HG02970 (cell line): ENCODE measurements around the gene KCNQ1.
"Not testable (repeated sequence)": the region's sequence is repeated elsewhere in the genome, so short reads cannot be mapped to it uniquely, and the experiment has no call there.

Source experiments
- ATAC-seq: cut with Tn5 transposase; IDR thresholded peaks from one replicate; pipeline ENCODE4 v1.9.1; 2021; ENCODE audit warnings: mild to moderate bottlenecking, moderate library complexity, moderate number of reproducible peaks; ENCODE audit not compliant: unreplicated experiment, low FRiP score

KCNQ1 gene

DNA sequence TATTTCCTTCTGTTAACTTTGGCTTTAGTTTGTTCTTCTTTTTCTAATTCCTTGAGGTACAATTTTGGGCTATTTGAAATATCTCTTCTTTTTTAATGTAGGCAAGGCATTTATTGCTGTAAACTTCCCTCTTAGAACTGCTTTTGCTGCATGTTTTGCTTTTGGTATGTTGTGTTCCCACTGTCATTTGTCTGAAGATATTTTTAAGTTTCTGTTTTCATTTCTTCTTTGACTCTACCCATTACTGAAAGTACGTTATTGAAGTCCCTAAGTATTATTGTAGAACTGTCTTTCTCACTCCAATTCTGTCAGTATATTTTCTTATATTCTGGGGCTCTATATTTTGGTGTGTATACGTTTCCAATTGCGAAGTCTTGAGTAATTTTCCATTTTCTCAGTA is 177.1 kb downstream of the KCNQ1 start:
- no peak for ATAC-seq

GRCh38 chr11:2625183-2625582 is 180.4 kb downstream of the KCNQ1 start:
- ATAC-seq, result no peak

DNA sequence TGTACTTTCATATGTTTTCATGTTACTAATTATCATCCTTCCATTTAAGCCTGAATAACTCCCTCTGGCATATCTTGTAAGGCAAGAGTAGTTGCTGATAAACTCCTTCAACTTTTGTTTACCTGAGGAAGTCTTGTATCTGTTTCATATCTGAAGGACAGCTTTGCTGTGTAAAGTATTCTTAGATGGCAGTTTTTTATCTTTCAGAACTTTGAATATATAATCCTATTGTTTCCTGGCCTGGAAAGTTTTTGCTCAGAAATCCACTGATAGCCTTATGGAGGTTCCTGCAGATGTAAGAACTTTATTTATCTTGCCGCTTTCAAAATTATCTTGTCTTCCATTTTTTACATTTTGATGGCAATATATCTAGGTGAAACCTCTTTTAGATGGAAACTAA is 185.9 kb downstream of the KCNQ1 start:
- no peak for ATAC-seq

DNA sequence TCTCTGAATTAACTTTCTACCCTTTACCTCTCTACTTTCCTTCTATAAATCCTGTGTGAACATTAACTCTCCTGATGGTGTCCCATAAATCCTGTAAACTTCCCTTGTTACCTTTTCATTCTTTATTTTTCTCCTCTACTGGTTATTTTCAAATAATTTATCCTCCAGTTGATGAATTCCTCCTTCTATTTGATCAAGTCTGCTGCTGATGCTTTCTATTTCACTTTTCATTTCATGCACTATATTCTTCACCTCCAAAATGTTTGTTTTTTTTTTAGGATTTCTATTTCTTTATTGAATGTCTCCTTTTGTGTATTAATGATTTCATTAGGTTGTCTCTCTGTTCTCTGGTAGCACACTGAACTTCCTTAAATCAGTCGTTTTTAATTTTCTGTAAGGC is 186.4 kb downstream of the KCNQ1 start:
- no peak for ATAC-seq

- not testable (repeated sequence) for ATAC-seq
These were observed 195.0 kb downstream of the KCNQ1 start for GRCh38 chr11:2639763-2640162.

- no peak for ATAC-seq
These were observed 196.8 kb downstream of the KCNQ1 start for GRCh38 chr11:2641623-2642022.

DNA sequence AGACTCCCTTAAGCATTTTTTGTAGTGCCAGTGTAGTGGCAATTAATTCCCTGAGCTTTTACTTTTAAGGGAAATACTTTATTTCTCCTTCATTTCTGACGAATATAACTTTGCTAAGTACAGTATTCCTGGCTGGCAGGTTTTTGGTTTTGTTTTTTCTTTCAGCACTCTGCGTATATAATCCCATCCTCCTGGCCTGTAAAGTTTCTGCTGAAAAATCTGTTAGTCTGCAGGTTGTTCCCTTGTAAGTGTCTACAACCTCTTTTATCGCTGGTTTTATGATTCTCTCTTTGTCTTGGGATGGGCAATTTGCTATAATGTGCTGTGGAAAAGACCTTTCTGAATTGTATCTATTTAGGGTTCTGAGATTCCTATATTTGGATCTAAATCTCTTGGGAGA is 198.9 kb downstream of the KCNQ1 start:
- ATAC-seq, result no peak

- no peak for ATAC-seq
These were observed 200.3 kb downstream of the KCNQ1 start for GRCh38 chr11:2644844-2645778.

DNA sequence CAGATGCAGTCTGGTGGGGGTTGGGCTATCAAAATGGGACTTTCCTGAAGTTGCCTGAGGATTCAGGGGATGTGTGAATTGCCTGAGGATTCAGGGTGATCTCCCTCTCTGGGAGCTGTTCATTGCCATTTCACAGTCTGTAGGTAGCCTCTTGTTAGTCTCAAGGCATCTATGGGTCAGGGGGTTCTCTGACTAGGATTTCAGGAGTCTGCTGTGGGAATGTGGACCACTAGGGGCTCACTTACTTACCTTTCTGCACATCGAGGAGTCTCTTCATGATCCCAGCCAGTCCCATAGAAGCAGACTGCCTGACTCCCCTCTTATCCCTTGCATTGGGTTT is 200.9 kb downstream of the KCNQ1 start:
- no peak for ATAC-seq

GRCh38 chr11:2647167-2647566 is 202.4 kb downstream of the KCNQ1 start:
- no peak for ATAC-seq

DNA sequence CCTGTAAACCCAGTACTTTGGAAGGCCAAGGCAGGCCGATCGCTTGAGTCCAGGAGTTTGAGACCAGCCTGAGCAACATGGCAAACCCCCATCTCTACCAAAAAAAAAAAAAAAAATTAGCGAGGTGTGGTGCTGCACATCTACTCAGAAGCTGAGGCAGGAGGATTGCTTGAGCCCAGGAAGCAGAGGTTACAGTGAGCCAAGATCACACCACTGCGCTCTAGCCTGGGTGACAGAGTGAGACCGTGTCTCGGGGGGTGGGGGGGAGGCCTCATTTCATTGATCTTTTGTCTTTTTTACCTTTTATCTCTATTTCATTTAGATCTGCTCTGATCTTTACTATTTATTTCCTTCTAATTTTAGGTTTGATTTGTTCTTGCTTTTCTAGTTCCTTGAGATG is 203.1 kb downstream of the KCNQ1 start:
- no peak for ATAC-seq

- no peak for ATAC-seq
These were observed 204.6 kb downstream of the KCNQ1 start for GRCh38 chr11:2649400-2649799.

DNA sequence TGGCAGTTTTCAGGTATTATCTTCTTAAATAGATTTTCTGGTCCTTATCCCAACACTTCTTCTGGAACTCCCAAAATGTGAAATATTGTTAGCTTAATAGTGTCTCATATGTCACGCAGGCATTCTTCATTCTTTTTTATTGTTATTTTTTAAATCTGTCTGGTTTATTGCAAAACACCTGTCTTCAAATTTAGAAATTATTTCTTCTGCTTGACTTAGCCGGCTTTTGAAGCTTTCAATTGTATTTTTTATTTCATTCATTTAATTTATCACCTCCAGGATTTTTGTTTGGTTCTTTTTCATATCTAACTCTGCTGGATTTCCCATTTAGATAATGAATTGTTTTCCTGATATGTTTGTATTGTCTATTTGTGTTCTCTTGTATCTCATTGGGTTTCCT is 205.0 kb downstream of the KCNQ1 start:
- ATAC-seq, result no peak

DNA sequence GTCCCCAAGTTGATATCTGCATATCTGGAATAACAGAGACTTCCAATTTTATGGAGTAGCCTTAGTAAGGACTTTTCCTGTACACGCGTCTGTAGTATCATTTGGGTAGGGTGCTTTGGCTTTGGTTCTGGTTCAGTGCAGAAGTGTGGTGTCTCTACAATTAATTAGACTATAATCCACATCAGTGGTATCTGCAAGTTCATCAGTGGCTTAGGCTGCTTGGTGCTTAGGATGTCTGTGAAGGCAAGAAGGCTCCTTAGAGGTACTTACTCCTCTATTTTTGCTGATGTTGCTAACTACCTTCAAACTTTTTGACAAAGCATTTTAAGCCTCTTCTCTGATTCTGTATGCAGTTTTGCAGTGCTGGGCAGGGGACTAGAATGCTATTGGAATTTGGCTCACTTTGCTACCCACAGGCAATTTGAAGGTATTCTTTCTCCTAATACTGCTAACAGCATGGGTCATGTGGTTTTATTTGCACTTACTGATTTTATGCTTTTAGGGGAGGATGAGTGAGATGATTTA is 205.6 kb downstream of the KCNQ1 start:
- ATAC-seq, result no peak

GRCh38 chr11:2651054-2651617 is 206.3 kb downstream of the KCNQ1 start:
- ATAC-seq, result no peak

GRCh38 chr11:2651826-2652271 is 207.0 kb downstream of the KCNQ1 start:
- ATAC-seq, result no peak

GRCh38 chr11:2652333-2653197 is 207.8 kb downstream of the KCNQ1 start:
- no peak for ATAC-seq

- ATAC-seq, result no peak
These were observed 208.4 kb downstream of the KCNQ1 start for GRCh38 chr11:2653198-2653551.

DNA sequence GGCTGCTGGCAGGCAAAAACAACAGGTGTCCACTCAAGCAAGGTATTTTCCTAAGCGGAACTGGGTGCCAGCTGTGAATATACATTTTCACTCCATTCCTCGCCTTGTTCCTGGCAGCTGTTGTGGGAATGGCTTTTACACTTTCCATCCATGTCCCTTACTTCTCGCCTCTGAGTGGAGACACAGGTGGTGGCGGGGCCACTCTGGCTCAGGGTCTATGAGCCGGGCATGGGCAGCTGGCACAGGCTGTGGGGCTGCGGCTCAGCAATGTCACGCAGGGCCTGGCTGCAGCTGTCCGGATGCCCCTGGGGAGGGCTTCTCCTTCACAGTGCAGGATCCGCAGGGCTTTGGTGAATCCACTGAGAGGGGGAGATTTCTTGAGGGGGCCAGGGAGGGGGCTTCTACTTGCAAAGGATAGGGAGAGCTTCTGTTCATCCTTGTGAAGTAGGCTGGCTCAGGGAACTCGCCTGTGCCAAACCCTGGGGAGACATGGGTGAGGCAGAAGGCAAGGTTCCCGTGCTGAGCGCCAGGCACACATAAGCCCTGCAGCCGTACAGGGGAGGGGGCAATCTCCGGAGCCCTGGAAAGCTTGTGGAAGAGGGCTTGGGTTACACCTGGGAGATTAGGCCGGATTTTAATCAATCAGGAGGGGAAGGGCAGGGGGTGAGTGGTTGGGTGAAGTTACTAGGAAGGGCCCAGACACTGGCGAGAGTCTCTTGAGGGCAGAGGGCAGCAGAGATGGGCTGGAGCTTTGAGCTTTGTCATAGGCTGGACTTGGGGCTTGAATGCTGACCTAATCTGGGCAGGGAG is 209.3 kb downstream of the KCNQ1 start:
- ATAC-seq, result no peak

GRCh38 chr11:2655016-2655719 is 210.4 kb downstream of the KCNQ1 start:
- ATAC-seq, result no peak
